Activated CD4-positive, alpha-beta T cell treated with anti-CD3 and anti-CD28 coated beads for 1 hour (primary cell): ENCODE measurements around the gene ZBTB12.
"Not testable (repeated sequence)": the region's sequence is repeated elsewhere in the genome, so short reads cannot be mapped to it uniquely, and the experiment has no call there.

Source experiments
- DNase-seq: peaks from one replicate; pipeline ENCODE4 v3.0.0-alpha.2; 2020

Gene ZBTB12

DNA sequence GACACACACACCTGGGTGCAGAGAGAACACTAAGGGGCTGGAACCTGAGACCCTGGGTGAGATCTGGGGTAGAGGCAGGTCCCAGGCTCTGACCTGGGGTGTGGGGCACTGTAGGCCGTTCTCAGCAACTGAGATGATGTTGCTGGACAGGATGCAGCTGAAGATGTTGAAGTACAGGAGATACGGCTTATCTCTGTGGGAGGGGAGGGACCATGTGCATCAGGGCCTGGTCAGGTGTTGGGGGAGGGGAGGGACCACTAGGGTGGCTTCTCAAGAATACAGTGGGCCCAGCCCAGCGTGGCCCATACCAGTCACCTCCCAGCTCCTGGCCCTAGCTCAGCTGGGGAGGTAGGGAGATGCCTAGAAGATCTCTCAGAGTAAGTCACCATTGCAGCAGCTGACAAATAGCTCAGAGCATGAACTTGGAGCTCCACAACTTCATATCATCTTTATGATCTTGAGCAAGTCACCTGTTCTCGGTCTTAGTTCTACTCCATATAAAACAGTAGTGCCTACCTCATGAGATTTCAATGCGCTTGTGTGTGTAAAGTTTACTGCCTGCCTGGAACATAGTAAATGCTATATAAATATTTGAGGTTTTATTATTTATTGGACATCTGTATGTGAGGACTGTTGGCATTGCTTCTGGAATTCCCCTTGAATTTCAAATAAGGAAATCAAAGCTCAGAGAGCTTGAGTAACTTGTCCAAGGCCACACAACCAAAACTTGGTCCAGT, 26.9 kb downstream of the ZBTB12 start:
- no peak for DNase-seq

DNA sequence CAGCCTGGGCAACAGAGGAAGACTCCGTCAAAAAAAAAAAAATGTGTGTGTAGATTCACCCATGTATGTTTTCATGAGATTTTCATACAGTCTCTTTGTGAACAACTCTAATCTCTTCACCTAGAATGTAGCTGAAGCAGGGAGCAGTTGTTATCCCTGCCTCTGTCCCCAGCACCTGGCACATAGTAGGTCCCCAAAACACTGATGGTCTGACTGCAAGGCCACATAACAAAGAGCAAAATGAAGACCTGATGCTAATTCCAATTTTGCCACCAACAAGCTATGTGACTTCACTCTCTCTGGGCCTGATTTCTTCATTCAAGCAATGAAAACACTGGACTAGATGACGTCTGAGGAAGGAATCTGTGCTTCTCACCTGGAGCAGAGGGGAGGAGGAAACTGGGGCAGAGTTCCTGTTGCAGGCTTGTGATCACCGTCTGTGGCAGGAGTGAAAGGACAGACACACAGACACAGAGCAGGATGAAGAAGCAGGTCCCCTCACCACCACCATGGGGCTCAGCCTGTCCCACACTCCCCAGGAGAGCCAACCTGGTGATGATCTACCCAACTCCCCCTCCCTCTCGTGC, 27.7 kb downstream of the ZBTB12 start:
- no peak for DNase-seq

DNA sequence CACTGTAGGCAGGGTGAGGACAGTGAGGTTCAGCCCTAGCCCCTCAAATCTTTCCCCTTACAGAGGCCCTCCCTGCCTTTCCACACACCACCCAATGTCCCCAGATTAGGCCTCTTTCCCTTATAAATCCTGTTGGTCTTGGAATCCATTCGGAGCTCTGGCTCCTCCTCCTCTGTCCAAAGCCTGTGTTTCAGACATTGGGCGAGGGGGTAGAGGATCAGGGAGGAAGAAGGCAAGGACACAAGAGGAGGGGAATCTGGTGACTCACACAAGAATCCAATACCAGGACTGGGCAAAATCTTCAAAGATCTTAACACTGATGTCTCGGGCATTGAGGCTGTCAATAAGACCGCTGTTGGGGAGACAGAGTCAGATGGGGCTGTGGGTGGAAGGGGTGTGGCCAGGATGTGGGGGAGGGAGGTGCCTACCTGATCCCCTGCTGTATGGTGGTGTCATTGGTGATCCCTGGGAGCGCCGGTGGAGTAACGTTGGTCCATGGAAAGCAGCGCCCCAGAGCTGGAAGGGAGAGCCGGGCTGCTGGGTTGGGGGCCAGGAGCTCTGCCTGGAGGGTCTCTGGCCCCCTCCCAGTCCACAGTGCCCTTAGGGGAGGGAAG, 30.7 kb downstream of the ZBTB12 start:
- no peak for DNase-seq

DNA sequence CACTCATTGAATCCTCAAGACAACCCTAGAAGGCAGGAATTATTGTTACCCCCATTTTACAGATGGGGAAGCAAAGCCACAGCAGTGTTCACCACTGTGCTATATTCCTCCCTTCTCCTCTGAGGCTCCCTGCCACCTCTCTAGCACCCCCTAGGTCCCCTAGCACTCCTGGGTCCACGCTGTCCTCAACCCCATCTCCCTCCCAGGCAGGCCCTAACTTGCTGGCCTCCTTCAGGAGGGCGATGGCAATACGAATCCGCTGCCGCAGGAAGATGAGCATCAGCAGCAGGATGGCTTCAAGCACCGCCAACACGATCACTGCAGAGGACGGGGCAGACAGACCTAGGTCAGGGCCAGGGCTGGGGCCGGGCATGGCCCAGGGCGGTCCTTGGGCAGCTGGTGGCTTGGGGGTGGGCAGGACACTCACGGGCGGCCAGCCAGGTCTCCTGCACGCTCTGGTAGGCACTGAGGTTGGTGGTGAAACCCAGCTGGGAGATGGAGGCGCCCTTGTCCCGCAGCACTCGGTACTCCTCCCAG, 31.4 kb downstream of the ZBTB12 start:
- no peak for DNase-seq

DNA sequence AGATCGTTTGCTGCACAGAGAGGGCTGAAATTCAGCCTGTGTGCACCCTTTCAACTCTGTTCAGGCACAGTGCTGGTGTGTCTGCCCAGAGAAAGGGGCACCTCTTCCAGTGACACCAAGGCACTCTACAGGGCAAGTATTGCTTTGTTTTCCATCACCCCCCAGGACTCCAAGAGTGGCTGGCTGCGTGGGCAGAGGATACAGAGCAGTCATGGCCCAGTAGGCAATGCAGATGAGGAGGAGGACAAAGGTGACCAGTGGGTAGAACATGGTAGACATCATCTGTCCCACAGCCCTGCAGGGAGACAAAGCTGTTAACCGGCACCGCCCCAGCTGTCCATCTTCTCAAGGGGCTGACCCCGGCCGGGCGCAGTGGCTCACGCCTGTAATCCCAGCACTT, 32.5 kb downstream of the ZBTB12 start:
- DNase-seq: no peak

DNA sequence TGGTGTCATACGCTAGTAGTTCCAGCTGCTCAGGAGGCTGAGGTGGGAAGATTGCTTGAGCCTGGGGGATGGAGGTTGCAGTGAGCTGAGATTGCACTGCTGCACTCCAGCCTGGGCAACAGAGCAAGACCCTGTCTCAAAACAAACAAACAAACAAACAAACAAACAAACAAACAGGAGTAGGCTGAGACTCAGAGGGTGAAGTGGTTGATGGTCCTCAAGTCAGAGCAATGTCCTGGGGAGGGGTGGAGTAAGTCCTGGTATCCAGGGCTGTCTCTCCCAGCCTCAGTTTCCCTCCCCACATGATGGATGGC, 33.3 kb downstream of the ZBTB12 start:
- DNase-seq: not testable (repeated sequence)

DNA sequence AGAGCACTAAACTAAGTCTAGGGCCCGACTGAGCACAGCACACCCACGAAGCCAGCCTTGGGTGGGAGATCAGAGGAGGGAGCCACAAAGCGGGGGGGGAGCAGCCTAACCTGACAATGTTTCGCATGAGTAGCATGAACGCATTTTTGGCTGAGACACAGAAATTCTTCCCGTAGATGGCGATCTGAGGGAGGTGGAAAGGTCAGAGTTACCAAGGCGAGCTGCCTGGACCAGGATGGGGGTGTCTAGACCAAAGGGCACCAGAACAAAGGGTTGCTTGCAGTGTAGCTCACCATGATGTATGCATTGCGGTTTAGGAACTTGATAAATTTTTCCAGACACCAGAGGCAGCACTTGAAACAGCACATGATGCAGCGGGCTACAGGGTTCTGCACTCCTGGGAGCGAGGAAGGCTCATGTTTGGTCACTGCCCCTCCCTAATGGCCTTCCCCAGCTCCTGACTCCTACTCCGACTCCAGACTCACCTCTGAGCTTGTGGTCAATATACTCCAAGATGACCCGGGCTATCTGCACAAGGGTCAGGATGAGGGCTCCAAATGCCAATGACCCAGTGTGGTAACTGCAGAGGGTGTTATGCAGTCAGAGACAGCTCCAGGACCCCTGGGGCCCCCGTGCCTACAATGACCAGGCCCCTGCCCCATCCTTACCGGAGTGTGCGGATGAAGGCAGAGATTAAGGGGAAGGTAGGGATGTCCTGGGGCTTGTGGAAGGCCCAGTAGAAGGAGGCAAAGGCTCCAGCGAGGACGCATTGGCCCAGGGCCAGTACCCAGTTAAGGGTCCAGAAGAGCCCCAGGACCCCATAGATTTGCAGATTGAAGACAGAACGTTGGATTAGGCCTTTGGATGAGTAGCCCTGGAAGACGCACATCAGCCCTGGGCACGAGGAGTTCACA, 36.4 kb downstream of the ZBTB12 start:
- DNase-seq: no peak

DNA sequence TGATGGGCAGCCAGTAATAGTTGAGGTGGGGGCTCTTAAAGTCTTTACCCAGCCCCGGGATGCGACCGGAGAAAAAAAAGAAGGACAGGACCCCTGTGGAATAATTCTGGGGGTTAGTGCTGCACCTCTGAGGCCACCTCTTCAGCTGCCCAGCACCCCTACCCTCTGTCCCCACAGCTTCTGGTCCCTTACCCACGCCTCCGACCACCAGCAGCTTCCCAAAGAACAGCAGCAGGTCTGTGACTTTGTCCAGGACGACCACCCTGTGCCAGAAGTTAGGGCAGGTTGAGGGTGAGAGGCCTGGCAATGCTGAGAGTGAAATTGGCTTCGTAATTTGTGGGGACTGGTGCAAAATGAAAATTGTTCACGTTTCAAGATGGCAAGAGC, 37.1 kb downstream of the ZBTB12 start:
- DNase-seq: no peak

DNA sequence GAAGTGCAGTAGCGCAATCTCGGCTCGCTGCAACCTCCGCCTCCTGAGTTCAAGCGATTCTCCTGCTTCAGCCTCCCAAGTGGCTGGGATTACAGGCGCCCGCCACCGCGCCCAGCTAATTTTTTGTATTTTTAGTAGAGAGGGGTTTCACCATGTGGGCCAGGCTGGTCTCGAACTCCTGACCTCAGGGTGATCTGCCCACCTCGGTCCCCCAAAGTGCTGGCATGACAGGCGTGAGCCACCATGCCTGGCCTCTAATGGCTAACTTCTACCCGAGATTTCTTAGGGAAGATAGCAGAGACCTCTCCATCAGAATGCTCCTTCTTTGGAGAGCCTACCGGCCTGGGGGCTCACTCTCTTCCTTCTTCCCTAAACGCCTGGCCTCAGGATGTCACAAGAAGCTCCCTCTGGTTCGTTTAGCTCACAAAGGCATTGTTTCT, 37.7 kb downstream of the ZBTB12 start:
- not testable (repeated sequence) for DNase-seq

DNA sequence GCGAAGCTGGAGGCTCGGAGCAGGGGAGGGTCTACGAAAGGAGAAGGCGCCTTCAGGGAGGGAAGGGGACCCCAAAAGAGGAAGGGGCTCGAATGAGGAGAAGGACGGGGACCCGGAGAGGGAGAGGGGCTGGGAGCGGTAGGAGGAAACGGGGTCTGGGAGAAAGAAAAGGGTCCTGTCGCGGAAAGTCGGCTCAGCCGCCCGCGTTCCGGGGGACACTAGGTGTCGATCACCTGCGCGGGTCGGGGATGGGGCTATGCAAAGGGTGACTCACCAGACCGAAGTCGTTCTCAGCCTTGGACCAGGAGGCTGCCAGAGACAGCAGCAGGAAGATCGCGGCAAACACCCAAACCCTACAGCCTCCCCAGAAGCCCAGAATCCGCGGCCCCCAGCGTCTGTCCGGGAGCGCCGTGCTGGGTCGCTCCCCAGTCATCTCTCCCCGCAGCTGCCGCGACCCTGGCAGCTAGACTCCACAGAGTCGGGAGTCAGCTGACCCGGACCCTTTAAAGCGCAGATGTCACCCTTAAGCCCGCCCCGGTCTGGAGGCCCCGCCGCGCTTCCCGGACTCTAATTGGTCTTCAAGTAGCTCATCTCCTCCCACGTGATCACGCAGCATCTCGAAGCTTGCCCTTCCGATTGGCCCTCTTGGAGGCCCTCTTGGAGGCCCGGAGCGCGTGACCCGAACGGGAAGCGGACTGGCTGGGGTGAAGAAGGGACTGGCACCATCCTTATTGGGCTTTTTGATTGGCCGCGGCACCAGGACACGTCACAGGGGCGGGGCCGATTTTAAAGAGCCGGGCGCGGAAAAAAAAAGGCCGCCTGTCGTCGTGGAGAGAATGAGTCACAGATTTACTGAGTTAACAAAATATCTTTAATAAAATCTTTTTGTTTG, 39.3 kb downstream of the ZBTB12 start, which contains the start of gene NEU1:
Gene NEU1 (minus strand): TSS at position 478 of the 892 bp plus-strand sequence. CDS start 45 bp downstream, at position 433.
- DNase-seq: peak; percentile 99

DNA sequence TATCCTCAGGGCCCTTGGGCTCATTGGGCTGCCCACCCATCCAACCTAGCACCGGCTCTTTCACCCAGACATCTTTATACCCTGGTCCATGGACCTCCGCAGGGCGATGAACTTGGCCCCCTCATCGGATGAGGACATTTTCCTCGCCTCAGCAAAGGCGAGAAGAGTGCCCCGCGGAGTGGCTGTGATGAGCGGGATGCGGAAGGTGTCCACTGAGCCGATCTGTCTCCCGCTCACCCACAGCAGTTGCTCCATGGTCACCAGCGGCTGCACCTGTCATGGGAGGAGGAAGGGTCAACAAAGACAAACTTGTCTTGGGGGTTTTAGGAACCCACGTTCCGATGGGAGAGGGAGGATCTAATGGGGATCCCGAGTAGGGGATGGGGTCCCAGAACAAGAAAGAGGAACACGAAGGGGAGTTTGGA, 40.0 kb downstream of the ZBTB12 start:
- DNase-seq: no peak

DNA sequence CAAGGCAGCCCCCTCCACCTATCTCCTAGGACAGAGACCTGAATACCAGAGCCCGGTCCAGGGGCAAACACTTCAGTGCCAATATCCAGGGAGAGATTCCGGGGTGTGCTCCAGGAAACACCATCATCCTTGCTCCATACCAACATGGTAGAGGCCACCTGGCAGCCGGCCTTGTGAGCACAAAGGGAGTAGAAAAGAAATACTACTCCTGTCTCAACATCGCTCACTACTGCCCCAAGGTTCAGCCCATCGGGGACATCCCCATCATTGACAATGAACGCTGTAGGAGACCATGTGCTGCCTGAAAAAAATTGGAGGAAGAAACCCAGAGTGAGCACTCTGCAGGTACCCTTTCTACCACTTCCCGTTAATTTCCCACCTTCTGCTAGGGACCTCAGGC, 40.7 kb downstream of the ZBTB12 start:
- no peak for DNase-seq

DNA sequence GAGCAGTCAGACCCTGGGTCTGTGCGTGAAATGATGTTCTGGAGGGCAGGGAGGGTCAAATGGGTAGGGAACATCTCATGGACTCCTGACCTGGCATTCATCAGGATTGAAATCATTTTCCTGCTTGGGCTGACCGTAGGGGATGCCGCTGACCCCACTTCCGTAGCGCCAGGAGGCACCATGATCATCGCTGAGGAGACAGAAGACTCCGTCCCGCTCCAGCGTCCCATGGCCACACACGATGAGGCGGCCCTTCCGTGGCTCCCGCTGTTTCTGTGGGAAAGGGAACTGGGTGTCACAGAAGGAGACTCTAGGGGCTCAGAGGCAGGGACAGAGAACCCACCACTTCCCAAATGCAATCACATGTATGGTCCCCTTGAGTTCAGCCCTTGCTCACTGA, 41.5 kb downstream of the ZBTB12 start:
- DNase-seq: no peak

DNA sequence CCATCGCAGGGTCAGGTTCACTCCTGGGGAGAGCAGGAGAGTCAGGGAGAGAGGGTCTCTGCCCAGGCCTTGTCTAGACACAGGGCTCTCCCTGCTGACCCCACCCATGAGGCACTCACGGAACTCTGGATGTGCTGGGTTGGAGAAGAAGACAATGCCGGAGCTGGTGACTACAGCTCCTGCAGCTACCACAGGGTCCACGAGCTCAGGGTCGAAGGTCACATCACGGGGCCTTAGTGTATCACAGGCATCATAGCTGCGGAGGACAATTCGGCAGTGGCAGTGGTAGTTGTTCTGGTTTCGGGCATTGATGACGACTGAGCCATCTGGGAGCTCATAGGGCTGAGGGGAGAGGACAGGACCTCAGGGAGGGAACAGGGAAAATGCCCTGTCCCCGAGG, 42.0 kb downstream of the ZBTB12 start:
- DNase-seq: no peak

DNA sequence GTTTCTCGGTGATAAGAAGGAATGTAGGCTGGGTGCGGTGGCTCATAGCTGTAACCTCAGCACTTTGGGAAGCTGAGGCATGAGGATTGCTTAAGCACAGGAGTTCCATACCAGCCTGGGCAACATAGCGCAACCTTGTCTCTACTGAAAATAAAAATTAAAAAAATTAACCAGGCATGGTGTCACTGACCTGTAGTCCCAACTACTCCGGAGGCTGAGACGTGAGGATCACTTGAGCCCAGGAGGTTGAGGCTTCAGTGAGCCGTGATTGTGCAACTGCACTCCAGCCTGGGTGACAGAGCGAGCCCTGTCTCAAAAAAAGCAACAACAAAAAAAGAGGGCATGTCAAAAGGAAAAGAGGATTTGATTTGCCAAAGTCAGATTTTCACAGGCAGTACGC, 43.2 kb downstream of the ZBTB12 start:
- DNase-seq: no peak

DNA sequence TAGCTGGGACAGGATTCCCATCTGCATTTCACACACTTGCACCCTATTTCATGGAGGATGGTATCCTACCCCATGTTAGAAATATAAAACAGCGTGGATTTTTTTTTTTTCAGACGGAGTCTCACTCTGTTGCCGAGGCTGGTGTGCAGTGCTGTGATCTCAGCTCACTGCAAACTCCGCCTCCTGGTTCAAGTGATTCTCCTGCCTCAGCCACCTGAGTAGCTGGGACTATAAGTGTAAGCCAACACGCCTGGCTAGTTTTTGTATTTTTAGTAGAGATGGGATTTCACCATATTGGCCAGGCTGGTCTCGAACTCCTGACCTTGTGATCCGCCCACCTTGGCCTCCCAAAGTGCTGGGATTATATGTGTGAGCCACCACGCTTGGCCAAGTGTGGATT, 44.1 kb downstream of the ZBTB12 start:
- not testable (repeated sequence) for DNase-seq

DNA sequence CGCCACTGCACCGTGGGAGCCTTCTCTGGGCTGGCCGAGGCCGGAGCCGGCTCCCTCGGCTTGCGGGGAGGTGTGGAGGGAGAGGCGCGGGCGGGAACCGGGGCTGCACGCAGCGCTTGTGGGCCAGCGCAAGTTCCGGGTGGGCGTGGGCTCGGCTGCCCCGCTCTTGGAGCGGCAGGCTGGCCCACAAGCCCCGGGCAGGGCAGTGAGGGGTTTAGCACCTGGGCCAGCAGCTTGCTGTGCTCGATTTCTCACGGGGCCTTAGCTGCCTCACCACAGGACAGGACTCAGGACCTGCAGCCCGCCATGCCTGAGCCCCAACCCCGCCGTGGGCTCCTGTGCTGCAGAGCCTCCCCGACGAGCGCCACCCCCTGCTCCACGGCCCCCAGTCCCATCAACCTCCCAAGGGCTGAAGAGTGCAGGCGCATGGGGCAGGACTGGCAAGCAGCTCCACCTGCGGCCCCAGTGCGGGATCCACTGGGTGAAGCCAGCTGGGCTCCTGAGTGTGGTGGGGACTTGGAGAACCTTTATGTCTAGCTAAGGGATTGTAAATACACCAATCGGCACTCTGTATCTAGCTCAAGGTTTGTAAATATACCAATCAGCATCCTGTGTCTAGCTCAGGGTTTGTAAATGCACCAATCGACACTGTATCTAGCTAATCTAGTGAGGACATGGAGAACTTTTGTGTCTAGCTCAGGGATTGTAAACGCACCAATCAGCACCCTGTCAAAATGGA, 49.7 kb downstream of the ZBTB12 start:
- DNase-seq: not testable (repeated sequence)

DNA sequence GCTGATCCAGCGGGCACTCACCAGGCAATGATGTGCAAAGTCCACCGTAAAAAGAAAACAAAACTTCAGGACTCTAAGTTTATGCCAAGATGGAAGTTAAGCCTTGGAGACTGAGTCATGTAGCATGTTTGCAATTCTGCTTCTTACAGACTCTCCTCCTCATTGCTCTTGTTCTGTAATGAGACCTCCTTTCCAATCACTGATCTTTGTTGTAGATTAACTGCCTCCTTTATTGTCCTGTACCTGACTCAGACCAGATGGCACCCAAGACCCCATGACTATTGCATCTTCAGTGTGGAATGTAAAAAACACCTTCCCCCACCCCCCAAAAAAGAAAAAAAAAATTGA, 50.4 kb downstream of the ZBTB12 start:
- DNase-seq: no peak

DNA sequence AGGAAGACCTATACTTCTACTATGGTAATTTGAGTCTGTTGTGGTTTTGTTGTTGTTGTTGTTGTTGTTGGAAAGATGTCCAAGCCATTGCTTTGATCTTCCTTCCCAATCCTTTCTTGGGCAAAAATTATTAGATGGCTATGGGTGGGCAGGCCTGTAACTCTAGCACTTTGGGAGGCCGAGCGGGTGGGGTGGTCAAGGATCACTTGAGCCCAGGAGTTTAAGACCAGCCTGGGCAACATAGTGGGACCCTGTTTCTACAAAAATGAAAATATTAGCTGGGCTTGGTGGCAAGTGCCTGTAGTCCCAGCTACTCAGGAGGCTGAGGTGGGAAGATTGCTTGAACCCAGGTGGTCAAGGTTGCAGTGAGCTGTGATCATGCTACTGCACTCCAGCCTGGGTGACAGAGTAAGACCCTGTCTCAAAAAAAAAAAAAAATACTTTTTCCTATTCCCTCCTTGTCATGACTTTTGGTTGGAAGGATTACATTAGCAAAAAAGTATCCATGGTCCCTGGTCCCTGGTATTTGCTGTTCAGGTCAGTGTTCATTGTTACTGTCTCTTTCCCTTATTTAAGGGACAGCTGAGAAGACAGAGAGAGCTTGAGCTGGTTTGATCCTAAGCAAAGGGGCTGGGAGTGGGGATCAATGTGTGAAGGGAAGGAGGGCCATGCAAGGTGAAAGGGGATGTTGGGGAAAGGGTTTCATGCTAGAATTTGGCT, 51.0 kb downstream of the ZBTB12 start:
- DNase-seq: no peak
